Suprapubic skin (tissue), 4 donors: ENCODE measurements around the gene RALA. TPM values are rescaled to one million over a fixed set of nuclear protein-coding genes. Genes with fewer than 3 reads are reported as not detected.

ENCODE experiments used
- DNase-seq, 2 donors: peaks; one replicate each; pipeline ENCODE4 v3.0.0-alpha.2; 2019; ENCODE audit warnings: low spot score in 2 of 2
- H3K27ac ChIP-seq: fragments of 200-600 bp; sonication (generic); one replicate; pipeline ENCODE4 v1.5.1; 2019
- H3K27me3 ChIP-seq: fragments of 200-600 bp; sonication (generic); one replicate; pipeline ENCODE4 v1.5.1; 2019
- H3K36me3 ChIP-seq: fragments of 200-600 bp; sonication (generic); one replicate; pipeline ENCODE4 v1.5.1; 2019
- H3K4me1 ChIP-seq: fragments of 200-600 bp; sonication (generic); one replicate; pipeline ENCODE4 v1.5.1; 2019
- H3K4me3 ChIP-seq: fragments of 200-600 bp; sonication (generic); one replicate; pipeline ENCODE4 v1.5.1; 2019; ENCODE audit warnings: mild to moderate bottlenecking
- H3K9me3 ChIP-seq: fragments of 200-600 bp; sonication (generic); one replicate; pipeline ENCODE4 v1.5.1; 2019
- CTCF ChIP-seq, 2 donors: fragments of 200-600 bp in 1 of 2; fragments of 450-650 bp in 1 of 2; sonication (generic) in 1 of 2; IDR thresholded peaks; one replicate each; pipeline ENCODE4 v1.5.1; 2016 to 2019; ENCODE audit warnings: antibody characterized with exemption in 2 of 2, mild to moderate bottlenecking in 1 of 2, moderate library complexity in 1 of 2
- EP300 ChIP-seq: sonication (generic); formaldehyde crosslinking; IDR thresholded peaks from one replicate; pipeline ENCODE4 v1.6.1; 2017; ENCODE audit warnings: antibody characterized with exemption
- POLR2A ChIP-seq, 2 donors: fragments of 450-650 bp; IDR thresholded peaks; one replicate each; pipeline ENCODE4 v1.6.1; 2017; ENCODE audit warnings: antibody characterized with exemption in 2 of 2, mild to moderate bottlenecking in 2 of 2, moderate library complexity in 2 of 2
- POLR2AphosphoS5 ChIP-seq, 3 donors: sonication (generic); formaldehyde crosslinking; IDR thresholded peaks; one replicate each; pipeline ENCODE4 v1.6.1; 2017; ENCODE audit warnings: antibody characterized with exemption in 3 of 3
- WGBS: methylation state at CpG from one replicate; pipeline ENCODE4 v1.1.5; 2018; 5-methylcytosine and 5-hydroxymethylcytosine counted together
- total RNA-seq, 4 donors: library from RNA; depleted of rRNA; stranded (reverse); fragments of >200 nt; gene quantifications; one replicate each; pipeline ENCODE4 v1.1.0, GENCODE V29; 2016

The RALA gene
- 10 to 100 TPM; 15.5 to 24.1 (median 15.9) TPM for total RNA-seq

- 2% methylated on average over 17 of the region's 56 CpGs for WGBS
- H3K27me3 ChIP-seq: no peaks in the 10 kb centered on the region
- H3K4me3 ChIP-seq: peak within 1 kb of the TSS; percentile 64
- peak within 1 kb of the TSS; percentile 84 for H3K27ac ChIP-seq
- peak; percentile 95 for DNase-seq
- H3K9me3 ChIP-seq: no peaks in the 10 kb centered on the region
- H3K4me1 ChIP-seq: peaks cover 48% of the 10 kb centered on the region
- no peaks in the 10 kb centered on the region for H3K36me3 ChIP-seq
- TF ChIP-seq POLR2A (IDR thresholded peaks at IDR 0.05): peak; percentile 7 to 73
- no peak for TF ChIP-seq CTCF (IDR thresholded peaks at IDR 0.05)
- peak in 1 of 3 donors; percentile 5 for TF ChIP-seq POLR2AphosphoS5 (IDR thresholded peaks at IDR 0.05)
- TF ChIP-seq EP300: no peak
Measured at GRCh38 chr7:39623047-39623731, at the start of gene RALA. Gene RALA (plus strand): TSS chr7:39623572. CDS start chr7:39686668, 63,096 bp downstream.

GRCh38 chr7:39574673-39575349 lies 48.6 kb upstream of the RALA start:
- no peaks in the 10 kb centered on the region for H3K9me3 ChIP-seq
- H3K36me3 ChIP-seq: peaks cover 38% of the 10 kb centered on the region
- 90% methylated on average over 2 of the region's 2 CpGs for WGBS

GRCh38 chr7:39577229-39577874 lies 46.0 kb upstream of the RALA start:
- Histone ChIP-seq H3K36me3 (peaks cover 20% of the 10 kb centered on the region), H3K9me3 (no peaks in the 10 kb centered on the region), H3K27ac (no peak overlapping the region), H3K4me1 (no peaks in the 10 kb centered on the region), H3K27me3 (no peaks in the 10 kb centered on the region), H3K4me3 (no peak overlapping the region)
- no peak for DNase-seq
- 91% methylated on average over 9 of the region's 27 CpGs for WGBS
- TF ChIP-seq CTCF (IDR thresholded peaks at IDR 0.05) (no peak), EP300 (no peak), POLR2A (IDR thresholded peaks at IDR 0.05) (no peak)

More at GRCh38 chr7:39574673-39575349, 48.6 kb upstream of the RALA start:
- no peaks in the 10 kb centered on the region for H3K4me1 ChIP-seq
- no peak overlapping the region for H3K27ac ChIP-seq
- no peaks in the 10 kb centered on the region for H3K27me3 ChIP-seq
- no peak for DNase-seq
- H3K4me3 ChIP-seq: no peak overlapping the region
- no peak for TF ChIP-seq POLR2A (IDR thresholded peaks at IDR 0.05)
- TF ChIP-seq CTCF (IDR thresholded peaks at IDR 0.05): no peak
- no peak for TF ChIP-seq EP300
- TF ChIP-seq POLR2AphosphoS5 (IDR thresholded peaks at IDR 0.05): no peak

GRCh38 chr7:39580149-39580874 lies 43.1 kb upstream of the RALA start:
- 17% methylated on average over 8 of the region's 8 CpGs for WGBS
- Histone ChIP-seq H3K36me3 (peaks cover 4% of the 10 kb centered on the region), H3K9me3 (no peaks in the 10 kb centered on the region), H3K27me3 (no peaks in the 10 kb centered on the region), H3K4me1 (no peaks in the 10 kb centered on the region), H3K27ac (no peak overlapping the region), H3K4me3 (no peak overlapping the region)
- TF ChIP-seq EP300: no peak
- TF ChIP-seq POLR2A (IDR thresholded peaks at IDR 0.05): no peak
- peak in 1 of 3 donors; percentile 11 for TF ChIP-seq POLR2AphosphoS5 (IDR thresholded peaks at IDR 0.05)
- peak; percentile 69 to 75 for TF ChIP-seq CTCF (IDR thresholded peaks at IDR 0.05)
- DNase-seq: peak in 1 of 2 donors; percentile 76
